ENCODE measurements around the gene PARD6B.
A peak's percentile ranks its signal among the peaks of the same experiment; 100 is the strongest.
"Not testable (repeated sequence)": the region's sequence is repeated elsewhere in the genome, so short reads cannot be mapped to it uniquely, and the experiment has no call there.

The PARD6B gene

DNA sequence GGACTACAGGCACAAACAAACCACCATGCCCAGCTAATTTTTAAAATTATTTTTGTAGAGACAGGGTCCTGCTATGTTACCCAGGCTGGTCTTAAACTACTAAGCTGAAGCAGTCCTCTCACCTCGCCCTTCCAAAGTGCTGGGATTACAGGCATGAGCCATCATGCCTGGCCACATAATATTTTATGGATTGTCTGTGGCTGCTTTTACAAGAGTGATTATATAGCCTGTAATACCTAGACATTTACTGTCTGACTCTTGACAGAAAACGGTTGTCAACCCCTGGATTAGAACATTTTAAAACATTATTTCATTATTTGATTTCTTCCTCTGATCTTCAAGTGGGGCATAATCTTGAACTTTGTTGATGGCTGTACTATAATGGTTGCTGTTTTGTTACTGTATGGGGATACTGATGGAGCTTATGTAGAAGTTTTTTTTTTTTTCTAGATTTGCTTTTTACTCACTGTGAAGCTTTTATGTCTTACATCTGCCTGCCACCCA is 14.3 kb downstream of the PARD6B start:
- DNase-seq (ENCODE audit: low spot score): no peak
- FAIRE-seq: no peak

DNA sequence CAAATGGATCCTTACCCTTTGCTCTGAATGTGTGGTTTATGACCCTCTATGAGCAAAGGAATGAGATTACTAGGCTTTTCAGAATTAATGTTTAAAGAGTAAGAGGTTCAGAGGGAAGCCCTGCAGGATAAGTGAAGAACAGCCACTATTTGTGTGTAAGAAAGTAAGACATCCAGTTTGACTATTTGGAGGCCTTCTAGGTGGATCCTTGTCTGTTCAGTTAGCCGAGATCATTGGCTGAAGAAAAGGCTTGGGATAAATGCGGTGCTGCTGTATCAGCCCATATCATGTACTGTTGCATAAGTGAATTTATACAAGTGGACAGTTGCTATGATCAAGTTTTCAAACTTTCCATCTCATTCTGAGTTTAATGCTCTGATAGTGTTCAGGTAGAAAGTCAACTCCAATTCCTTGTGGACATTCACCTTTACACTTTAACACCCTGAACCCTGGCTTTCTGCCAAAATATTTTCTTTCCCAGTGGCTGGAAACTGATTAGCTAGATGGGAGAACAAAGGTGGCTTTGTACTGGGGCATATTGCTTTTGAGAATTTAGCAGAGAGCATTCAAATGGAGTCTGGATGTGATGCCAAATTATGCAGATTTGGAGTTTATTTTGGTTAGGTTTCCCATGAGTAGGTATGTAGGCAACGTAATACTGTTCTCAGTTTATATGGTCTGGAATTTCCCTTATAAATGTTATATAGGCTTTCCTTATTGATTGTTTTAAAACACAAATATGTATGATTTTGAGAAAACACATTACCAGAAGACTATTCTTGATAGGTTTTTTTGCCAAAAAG is 15.0 kb downstream of the PARD6B start:
- DNase-seq (ENCODE audit: low spot score): no peak
- FAIRE-seq: no peak

DNA sequence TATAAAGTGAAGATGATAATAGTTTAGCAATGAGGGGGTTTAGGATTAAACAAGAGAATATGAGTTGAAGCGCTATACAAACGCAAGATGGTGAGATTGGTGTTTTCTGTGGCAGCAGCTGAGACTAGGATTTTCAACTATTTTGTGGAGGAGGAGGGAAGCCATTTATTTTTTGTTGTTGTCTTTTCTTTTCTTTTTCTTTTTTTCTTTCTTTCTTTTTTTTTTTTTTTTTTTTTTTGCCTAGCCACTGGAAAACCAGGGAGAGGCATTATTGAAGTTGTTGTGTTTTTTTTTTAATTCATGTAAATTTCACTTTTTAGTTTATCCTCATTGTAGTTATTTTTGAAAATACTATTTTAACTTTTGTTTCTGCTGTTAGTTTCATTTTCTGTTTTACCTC is 15.9 kb downstream of the PARD6B start:
- no peak for DNase-seq (ENCODE audit: low spot score)
- no peak for FAIRE-seq

DNA sequence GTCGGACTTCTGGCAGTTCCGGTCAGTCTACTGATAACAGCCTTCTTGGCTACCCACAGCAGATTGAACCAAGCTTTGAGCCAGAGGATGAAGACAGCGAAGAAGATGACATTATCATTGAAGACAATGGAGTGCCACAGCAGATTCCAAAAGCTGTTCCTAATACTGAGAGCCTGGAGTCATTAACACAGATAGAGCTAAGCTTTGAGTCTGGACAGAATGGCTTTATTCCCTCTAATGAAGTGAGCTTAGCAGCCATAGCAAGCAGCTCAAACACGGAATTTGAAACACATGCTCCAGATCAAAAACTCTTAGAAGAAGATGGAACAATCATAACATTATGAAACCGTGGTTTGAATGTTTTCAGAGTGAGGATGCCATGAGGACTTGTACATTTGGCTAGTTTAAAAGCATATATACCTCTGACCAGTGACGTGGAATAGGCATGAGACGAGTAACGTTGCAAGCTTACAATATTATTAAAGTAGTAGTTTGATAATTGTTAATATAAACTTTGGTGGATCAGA is 18.8 kb downstream of the PARD6B start:
- DNase-seq (ENCODE audit: low spot score) (no peak), FAIRE-seq (no peak)

DNA sequence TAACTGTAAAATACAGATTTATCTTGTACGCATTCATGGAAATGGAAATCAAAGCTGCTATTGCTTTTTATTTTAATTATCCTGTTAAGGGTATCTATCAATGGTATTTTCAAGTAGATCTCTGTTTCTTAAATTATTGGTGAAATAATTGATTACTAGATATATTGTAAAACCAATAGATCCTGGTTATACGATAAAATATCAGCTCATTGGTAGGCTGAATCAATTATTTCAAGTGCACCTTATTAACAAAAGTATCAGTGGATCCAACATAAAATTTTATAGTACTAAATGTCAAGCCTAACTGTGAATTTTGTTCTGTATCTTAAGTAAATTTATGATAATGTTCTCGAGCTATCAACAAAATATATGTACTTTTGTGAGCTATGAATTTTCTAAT is 21.8 kb downstream of the PARD6B start:
- DNase-seq (ENCODE audit: low spot score) (no peak), FAIRE-seq (no peak)

DNA sequence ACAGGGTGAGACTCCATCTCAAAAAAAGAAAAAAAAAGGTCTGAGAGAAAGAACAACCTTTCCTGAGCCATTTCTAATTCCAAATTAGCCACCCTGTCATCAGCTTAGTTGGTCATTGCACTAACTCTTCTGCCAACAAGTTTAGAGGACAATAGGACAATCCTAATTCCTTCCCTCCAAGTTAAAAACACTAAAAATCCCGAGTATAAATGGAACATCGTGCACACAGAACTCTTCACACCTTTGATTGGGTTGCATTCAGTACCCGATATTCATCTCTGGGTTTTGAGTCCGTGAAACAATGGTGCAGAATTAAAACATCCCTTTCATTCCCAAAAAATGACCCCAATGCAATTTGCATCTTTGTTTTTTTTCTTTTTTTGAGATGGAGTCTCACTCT is 23.0 kb downstream of the PARD6B start:
- FAIRE-seq (no peak), DNase-seq (ENCODE audit: low spot score) (no peak)

DNA sequence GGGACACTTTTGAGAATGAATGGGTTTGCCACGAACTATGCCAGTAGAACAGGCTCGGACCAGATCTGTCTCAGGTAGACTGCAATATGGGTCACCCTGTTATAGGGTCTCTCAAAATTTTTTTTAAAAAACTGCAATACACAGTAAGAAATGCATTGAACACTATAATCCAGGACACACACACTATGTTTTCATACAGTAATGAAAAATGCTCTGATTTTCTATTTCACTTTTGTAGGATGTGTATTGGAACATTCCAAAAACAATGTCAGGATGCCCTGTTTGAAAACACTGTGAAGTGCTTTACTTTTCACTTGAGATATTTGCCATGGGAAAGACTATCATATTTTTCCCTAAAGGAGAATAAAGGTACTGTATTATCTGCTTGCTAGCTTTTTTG is 25.1 kb downstream of the PARD6B start:
- FAIRE-seq: no peak
- no peak for DNase-seq (ENCODE audit: low spot score)

DNA sequence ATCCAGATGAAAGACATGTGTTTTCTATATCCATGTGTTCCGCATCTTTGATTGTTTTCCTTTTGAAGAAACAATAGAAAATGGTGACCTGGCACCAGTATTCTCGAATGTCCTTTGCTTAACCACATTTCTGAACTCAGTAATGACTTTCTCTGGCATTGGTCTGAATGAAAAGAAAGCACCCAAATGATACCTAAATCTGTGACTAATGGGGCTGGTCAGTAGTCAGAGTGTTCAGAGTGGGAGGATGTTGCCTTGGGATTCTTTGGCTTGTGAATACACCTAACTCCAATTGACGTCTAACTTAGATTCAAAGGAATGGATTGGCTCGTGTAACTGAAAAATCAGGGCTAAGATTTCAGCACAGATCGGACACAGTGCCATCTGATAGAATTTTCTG is 27.1 kb downstream of the PARD6B start:
- FAIRE-seq: no peak
- DNase-seq (ENCODE audit: low spot score): no peak

DNA sequence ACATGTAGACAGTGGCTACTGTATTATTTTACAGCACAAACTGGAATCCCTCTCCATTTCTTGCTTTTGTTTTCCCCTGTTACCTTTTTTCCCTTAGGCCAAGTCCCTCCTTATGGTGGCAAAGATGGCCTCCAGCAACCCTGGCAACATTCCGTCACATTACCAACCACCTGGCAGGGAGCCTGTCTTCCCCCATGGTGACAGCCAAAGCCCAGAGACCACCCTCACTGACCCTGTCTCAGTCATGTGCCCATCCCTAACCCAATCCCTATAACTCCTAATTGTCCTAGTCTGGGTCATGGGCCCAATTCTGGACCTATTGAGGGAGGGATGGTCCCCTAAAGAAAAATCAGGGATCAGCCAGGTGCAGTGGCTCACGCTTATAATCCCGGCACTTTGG is 27.6 kb downstream of the PARD6B start:
- no peak for FAIRE-seq
- no peak for DNase-seq (ENCODE audit: low spot score)

DNA sequence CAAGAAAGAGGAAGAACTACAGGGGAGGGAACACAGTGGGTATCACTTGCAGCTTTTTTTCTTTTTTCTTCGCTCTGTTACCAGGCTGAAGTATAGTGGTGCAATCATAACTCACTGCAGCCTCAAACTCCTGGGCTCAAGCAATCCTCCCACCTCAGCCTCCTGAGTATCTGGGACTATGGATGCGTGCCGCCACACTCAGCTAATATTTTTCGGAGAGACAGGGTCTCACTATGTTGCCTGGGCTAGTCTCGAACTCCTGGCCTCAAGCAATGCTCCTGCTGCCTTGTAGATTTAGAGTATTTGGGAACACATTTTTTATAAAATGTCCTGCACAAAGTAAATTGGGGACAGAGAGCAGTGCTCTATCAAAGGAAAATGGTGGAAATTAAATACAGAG is 28.3 kb downstream of the PARD6B start:
- FAIRE-seq (no peak), DNase-seq (ENCODE audit: low spot score) (no peak)

DNA sequence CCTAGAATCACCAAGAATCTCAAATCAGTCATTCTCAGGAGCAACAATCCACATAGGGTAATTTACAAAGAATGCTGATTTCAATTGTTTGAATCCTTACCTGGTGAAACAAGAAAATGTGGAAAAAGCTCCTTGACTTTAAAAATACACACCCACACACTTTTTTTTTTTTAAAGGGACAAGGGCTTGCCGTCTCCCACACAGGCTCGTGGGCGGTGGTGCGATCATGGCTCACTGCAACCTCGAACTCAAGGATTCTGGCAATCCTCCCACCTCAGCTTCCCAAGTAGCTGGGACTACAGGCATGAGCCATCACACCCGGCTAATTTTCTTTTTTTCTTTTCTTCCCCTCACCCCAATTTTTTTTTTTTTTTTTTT is 30.7 kb downstream of the PARD6B start:
- no peak for FAIRE-seq

DNA sequence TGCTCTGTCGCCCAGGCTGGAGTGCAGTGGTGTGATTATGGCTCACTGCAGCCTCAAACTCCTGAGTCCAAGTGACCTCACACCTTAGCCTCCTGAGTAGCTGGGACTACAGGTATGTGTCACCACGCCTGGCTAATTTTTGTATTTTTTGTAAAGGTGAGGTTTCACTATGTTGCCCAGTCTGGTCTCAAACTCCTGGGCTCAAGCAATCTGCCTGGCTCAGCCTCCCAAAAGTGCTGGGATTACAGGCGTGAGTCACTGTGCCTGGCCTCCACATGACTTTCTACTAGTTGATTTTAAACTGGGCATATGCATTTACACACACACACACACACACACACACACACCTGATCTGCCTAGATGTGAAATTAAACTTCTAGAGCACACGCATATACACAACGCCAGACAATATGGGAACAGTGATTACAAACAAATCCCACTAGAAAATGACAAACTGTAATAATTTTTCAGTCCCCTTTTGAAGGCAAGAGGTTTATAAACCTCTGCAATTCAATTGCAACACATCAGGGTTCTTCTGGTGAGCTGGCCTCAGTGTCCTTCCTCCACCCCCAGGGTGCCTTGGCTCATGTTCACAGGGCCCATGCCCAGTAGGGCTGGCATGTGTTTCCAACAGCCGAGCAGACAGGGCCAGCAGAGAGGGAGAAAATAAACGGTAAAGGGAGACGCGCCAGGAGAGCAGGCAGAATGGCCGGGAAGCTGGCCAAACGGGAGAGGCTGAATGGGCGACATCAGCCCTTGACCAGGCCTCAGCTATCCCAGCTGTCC is 31.2 kb downstream of the PARD6B start:
- peak; percentile 62 for FAIRE-seq
- DNase-seq (ENCODE audit: low spot score): peak; percentile 48

More for the DNA sequence above, 30.7 kb downstream of the PARD6B start:
- DNase-seq (ENCODE audit: low spot score): no peak

DNA sequence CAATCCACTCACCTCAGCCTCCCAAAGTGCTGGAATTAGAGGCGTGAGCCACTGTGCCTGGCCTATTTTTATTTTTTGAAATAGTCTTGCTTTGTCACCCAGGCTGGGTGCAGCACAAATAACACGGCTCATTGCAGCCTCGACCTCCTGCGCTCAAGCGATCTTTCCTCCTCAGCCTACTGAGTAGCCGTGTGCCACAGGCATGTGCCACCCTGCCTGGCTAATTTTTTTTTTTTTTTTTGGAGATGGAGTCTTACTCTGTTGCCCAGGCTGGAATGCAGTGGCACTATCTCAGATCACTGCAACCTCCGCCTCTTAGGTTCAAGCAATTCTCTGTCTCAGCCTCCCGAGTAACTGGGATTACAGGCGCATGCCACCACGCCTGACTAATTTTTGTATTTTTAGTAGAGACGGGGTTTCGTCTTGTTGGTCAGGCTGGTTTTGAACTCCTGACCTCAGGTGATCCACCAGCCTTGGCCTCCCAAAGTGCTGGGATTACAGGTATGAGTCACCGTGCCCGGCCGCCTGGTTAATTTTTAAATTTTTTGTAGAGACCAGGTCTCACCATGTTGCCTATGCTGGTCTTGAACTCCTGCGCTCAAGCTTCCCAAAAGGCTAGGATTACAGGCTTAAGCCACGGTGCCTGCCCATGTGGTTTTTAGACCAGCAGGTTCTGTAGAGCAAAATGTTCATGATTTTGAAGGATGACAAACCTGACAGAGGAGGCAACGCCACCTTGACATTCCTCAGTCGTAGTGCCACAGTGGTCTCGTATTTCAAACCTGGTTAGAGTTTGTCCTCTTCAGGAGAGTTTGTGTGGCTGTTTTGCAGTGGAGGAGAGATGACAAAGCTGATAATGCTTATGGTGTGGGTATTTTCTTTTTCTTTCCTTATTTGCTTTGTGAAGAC is 32.4 kb downstream of the PARD6B start:
- not testable (repeated sequence) for FAIRE-seq

DNA sequence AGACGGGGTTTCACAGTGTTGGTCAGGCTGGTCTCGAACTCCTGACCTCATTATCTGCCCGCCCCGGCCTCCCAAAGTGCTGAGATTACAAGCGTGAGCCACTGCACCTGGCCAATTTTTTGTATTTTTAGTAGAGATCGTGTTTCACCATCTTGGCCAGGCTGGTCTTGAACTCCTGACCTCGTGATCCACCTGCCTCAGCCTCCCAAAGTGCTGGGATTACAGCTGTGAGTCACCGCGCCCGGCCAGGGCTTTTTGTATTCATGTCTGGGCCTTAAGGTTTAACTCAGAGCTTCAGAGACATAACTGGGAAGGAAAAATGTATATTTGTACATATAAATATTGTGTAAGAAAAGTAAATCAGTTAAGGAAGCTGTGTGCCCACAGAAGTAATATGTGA is 33.9 kb downstream of the PARD6B start:
- FAIRE-seq; DNase-seq (ENCODE audit: low spot score): not testable (repeated sequence)

More for the DNA sequence above, 32.4 kb downstream of the PARD6B start:
- not testable (repeated sequence) for DNase-seq (ENCODE audit: low spot score)

DNA sequence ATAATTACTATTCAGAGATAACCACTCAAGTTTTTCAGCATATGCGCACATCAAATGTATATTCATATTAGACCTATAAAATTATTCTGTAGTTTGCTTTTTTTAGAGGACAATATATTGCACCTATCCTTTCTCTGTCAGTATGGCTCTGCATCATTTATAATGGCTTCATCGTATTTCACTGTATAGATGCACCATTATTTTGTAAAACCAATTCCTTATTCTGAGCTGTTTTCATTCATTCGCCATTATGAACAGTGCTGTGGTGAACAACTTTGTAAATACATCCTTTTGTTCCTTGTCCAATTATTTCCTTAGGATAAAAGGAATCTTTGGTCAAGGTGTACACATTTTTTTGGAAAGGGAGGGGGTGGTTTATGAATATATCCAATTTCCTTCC is 34.3 kb downstream of the PARD6B start:
- FAIRE-seq: no peak
- DNase-seq (ENCODE audit: low spot score): no peak

DNA sequence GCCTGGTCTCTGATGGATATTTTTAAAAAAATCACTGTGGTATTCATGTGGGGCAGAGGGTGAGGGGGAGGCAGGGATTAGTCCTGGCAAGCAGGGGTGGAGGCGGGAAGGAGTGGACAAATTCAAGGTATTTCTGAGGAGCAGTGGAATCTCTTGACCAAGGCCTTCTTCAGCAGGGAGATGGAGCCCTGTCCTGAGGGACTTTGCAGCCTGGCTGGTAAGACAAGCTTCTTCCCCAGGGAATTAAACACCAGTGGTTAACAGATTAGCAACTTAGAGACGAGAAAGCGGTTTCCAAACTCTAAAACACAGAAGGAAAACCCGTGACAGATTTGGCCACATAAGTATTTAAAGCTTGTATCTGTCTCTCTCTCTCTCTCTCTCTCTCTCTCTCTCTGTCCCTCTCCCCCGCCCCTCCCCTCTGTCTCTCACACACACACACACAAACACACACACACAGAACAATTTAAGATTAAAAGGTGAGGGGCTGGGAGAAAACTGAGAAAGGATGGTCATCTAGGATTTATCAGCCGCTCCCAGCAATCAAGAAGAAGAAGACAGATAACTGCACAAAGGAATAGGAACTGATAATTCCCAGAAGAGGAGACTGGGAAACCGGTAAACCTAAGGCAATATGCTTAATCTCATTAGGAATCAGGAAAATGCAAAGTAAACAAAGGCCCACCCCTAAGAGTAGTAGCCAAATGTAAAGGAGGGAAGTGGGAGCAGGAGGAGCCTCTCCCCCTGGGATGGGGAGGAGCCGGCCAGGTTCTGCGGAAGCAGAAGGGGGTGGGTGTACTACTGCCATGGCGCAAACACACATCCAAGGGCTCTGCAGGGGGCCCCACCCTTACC is 35.8 kb downstream of the PARD6B start:
- DNase-seq (ENCODE audit: low spot score); FAIRE-seq: not testable (repeated sequence)

DNA sequence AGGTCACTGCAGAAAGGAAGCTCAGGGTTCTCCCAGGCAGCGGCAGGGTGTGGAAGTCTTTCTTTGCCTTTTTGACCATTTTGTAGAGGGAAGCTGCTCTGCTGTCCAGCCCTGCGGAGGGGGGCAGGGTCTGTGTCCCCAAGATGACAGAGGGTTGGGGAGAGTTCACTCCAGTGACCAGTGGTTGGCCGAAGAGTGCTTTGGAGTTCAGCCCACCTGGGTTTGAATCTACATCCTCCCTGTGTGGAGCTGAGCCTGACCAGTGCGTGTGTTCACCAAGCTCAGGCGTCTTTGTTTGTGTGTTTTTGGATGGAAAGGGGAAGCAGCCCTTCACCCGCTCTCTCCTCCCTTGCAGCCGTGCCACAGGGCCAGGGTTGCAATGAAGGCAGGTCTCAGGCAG is 37.6 kb downstream of the PARD6B start:
- not testable (repeated sequence) for DNase-seq (ENCODE audit: low spot score); FAIRE-seq

DNA sequence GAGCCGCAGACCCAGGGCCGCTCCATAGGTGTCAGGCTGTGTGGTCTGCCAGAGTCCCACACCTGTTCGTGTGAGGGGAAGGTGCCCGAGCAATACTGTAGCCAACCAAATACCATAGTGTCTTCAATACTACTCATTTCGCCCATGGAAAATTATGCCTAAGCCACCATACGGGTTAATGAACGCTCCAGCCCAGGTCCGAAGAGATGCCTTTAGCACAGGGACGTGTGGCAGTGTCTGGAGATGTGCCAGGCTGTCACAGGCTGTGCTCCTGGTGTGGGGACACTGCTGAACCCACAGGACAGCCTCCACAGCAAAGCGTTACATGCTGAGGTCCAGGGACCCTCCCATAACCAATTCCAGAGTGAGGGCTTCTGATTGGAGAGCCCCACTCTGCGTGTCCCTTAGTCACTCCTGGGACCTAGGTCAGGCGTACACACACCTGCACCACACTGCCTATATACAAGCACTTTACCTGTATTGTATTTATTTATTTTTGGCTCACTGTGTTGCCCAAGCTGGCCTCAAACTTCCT is 38.2 kb downstream of the PARD6B start:
- peak; percentile 94 for FAIRE-seq
- not testable (repeated sequence) for DNase-seq (ENCODE audit: low spot score)

DNA sequence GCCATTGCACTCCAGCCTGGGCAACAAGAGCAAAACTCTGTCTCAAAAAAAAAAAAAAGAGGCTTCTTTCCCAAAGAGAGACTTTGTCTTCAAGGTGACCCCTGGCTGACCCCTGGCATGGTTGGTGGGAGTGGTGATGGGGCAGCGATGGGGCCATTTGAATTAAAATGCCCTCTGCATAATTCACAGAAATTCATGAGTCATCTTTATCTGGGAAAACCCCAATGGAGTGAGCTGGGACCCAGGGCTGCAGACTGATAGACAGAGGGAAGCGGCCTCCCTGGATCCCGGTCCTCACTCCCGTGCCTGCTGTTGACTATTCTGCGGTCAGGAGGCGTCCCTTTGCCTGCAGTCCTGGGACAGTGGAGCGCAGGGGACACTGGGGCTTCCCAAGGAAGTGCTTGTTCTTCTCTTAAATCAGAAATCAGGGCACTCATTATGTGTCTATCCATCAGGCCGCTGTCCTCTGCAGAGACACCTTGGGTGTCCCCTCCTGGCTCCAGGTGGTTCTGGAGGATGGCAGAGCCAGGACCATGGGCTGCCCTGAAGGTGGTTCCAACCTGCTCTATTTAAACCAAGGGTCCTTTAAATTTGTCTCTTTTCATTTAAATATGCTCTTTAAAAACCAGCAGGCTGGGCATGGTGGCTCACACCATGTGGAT is 40.2 kb downstream of the PARD6B start:
- DNase-seq (ENCODE audit: low spot score) (peak; percentile 50), FAIRE-seq (peak; percentile 78)

Measured in urothelium cell line (cell line).